ENCODE results near the gene ADIPOR2. TPM values are rescaled to one million over a fixed set of nuclear protein-coding genes. Genes with fewer than 3 reads are reported as not detected.
A peak's percentile ranks its signal among the peaks of the same experiment; 100 is the strongest.

ADIPOR2 gene
- total and polyA plus RNA-seq, 2 of the 4 experiments (the other 2 are of a cell fraction) = 20.0 to 24.9 TPM

DNA sequence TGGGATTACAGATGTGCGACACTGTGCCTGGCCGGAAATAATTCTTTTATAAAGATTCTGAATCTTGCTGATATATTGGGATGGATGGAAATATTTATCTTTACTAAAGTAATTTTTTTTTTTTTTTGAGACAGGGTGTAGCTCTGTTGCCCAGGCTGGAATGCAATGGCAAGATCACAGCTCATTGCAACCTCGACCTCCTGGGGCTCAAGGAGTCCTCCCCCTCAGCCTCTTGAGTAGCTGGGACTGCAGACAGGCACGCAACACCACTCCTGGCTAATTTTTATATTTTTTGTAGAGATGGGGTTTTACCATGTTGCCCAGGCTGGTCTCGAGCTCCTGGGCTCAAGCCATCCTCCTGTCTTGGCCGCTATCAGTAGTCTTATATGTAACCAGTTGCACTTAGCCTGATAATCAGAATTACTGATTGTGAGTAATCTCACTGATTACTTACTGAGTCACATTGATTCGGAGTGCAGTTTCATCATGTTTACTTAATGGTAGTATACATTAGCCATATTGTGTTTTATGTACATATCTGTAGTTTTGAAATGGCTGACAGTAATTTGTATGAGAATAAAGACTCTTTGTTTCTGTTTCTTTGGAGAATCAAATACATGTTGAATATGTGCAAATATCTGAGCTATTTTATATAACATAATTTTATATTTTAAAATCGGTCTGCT is 79.1 kb downstream of the ADIPOR2 start:
- H3K4me1 ChIP-seq (ENCODE audit: control insufficient read depth, insufficient read depth, low read length) = peaks cover 6% of the 10 kb centered on the region
- ChIA-PET POLR2A (ENCODE audit: unreplicated experiment) (no interaction called here), CTCF (no interaction called here)
- H2AFZ ChIP-seq (replicated peaks; ENCODE audit: low read length, poor library complexity) = no peak overlapping the region
- DNase-seq (peak; percentile 64), ATAC-seq (ENCODE audit: low read depth) (peak; percentile 62)
- no peaks in the 10 kb centered on the region for H3K27me3 ChIP-seq (ENCODE audit: control insufficient read depth, insufficient read depth, low read length)
- no peak overlapping the region for H3K4me2 ChIP-seq (ENCODE audit: low read depth, low read length)
- no peak overlapping the region for H3K27ac ChIP-seq (ENCODE audit: insufficient read depth, low read length)
- no peak overlapping the region for H2AK9ac ChIP-seq (replicated peaks; ENCODE audit: low read depth, low read length, poor library complexity)
- peak overlapping the region; percentile 25; the same call in 1 of the 2 replicates for H3K14ac ChIP-seq (replicated peaks; ENCODE audit: low read depth, low read length)
- no peaks in the 10 kb centered on the region for H3K9me3 ChIP-seq (ENCODE audit: control insufficient read depth, insufficient read depth, low read length)
- WGBS, 2 experiments (ENCODE audit: extremely low coverage in 2 of 2, insufficient read length in 1 of 2) = no CpG with 5 or more reads among the region's 8 CpGs
- H3K4ac ChIP-seq (ENCODE audit: low read depth, low read length) = no peak overlapping the region
- H3K56ac ChIP-seq (ENCODE audit: extremely low read depth, insufficient read depth, low read length) = no peak overlapping the region
- H2BK120ac ChIP-seq (ENCODE audit: low read depth, low read length) = no peak overlapping the region
- TF ChIP-seq, protein P1, sequence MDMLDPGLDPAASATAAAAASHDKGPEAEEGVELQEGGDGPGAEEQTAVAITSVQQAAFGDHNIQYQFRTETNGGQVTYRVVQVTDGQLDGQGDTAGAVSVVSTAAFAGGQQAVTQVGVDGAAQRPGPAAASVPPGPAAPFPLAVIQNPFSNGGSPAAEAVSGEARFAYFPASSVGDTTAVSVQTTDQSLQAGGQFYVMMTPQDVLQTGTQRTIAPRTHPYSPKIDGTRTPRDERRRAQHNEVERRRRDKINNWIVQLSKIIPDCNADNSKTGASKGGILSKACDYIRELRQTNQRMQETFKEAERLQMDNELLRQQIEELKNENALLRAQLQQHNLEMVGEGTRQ (IDR thresholded peaks at IDR 0.05; ENCODE audit: low read depth, low read length) = no peak
- TF ChIP-seq FOS (IDR thresholded peaks at IDR 0.05; ENCODE audit: low read depth, low read length) = 0 out of 2 replicates have a peak, but pooled peaks have one; percentile 15
- peak; percentile 61 for TF ChIP-seq CEBPB (IDR thresholded peaks at IDR 0.05; ENCODE audit: low read depth, low read length)
- H3K18ac ChIP-seq (ENCODE audit: low read depth, low read length) = no peak overlapping the region
- H4K5ac ChIP-seq (ENCODE audit: low read depth, low read length) = no peak overlapping the region
- no peak overlapping the region for H3K4me3 ChIP-seq (ENCODE audit: insufficient read depth, low read depth, low read length)
- H3K36me3 ChIP-seq (ENCODE audit: control insufficient read depth, insufficient read depth, low read length) = no peaks in the 10 kb centered on the region; the same call in 1 of the 2 replicates
- H2BK20ac ChIP-seq (ENCODE audit: low read depth, low read length) = no peak overlapping the region
- peaks cover 4% of the 10 kb centered on the region; the same call in 1 of the 2 replicates for H4K20me1 ChIP-seq (ENCODE audit: insufficient read depth, low read length)
- no peak overlapping the region for H2BK15ac ChIP-seq (ENCODE audit: low read depth, low read length)
- intact Hi-C loops (cut with micrococcal nuclease) (no loop called here), in situ Hi-C loops (cut with MboI; ENCODE audit: low sequenced_read_pairs) (no loop called here), dilution Hi-C loops (cut with HindIII; ENCODE audit: low sequenced_read_pairs, unreplicated experiment) (no loop called here)
- peaks cover 10% of the 10 kb centered on the region; the same call in 1 of the 2 replicates for H3K9me1 ChIP-seq (ENCODE audit: insufficient read depth, low read length)
- H2AK5ac ChIP-seq (ENCODE audit: low read depth, low read length) = no peak overlapping the region
- no peak overlapping the region for H3K23ac ChIP-seq (ENCODE audit: low read depth, low read length)
- BruUV-seq (replicated peaks) = no TSS peak
- H2BK5ac ChIP-seq (ENCODE audit: low read depth, low read length, poor library complexity, severe bottlenecking) = no peak overlapping the region
- no peak overlapping the region for H4K91ac ChIP-seq (ENCODE audit: insufficient read depth, low read depth, low read length)
- H3K9ac ChIP-seq (ENCODE audit: low read depth, low read length) = no peak overlapping the region
- no peak overlapping the region for H4K8ac ChIP-seq (ENCODE audit: low read depth in 2 of 2, low read length in 2 of 2)
- peaks cover 19 to 47% of the 10 kb centered on the region in 2 experiments for H3K79me1 ChIP-seq (ENCODE audit: low read depth in 1 of 2, low read length in 2 of 2)
